Testis (tissue), 3 donors: ENCODE data around the gene TMEM132A. TPM values are rescaled to one million over a fixed set of nuclear protein-coding genes. Genes with fewer than 3 reads are reported as not detected.

ENCODE experiments used
- DNase-seq: peaks from one replicate; pipeline ENCODE4 v3.0.0-alpha.2; 2019
- H3K27ac ChIP-seq, 2 donors: fragments of 200-600 bp; sonication (generic); one replicate each; pipeline ENCODE4 v1.5.1; 2019
- H3K27me3 ChIP-seq: fragments of 200-600 bp; sonication (generic); one replicate; pipeline ENCODE4 v1.5.1; 2019
- H3K36me3 ChIP-seq: fragments of 200-600 bp; sonication (generic); one replicate; pipeline ENCODE4 v1.5.1; 2017; ENCODE audit warnings: low read depth; ENCODE audit errors: missing control alignments
- H3K4me1 ChIP-seq: fragments of 200-600 bp; sonication (generic); one replicate; pipeline ENCODE4 v1.5.1; 2019
- H3K4me3 ChIP-seq, 2 donors: fragments of 200-600 bp; sonication (generic); one replicate each; pipeline ENCODE4 v1.5.1; 2017 to 2019
- H3K9me3 ChIP-seq: fragments of 200-600 bp; sonication (generic); one replicate; pipeline ENCODE4 v1.5.1; 2017
- POLR2A ChIP-seq: fragments of 450-650 bp; IDR thresholded peaks from one replicate; pipeline ENCODE4 v1.6.1; 2017; ENCODE audit warnings: antibody characterized with exemption, mild to moderate bottlenecking, moderate library complexity
- whole genome bisulfite sequencing, 2 donors: methylation state at CpG; one replicate each; pipeline ENCODE4 v1.1.5; 2018; 5-methylcytosine and 5-hydroxymethylcytosine counted together
- intact Hi-C: fragments of 100-400 bp; cut with DNase I; formaldehyde crosslinking; loops from one replicate; pipeline ENCODE4 v1.15.1; 2023; ENCODE audit warnings: low total_unique reads
- polyA plus RNA-seq: library from polyadenylated mRNA; stranded (reverse); fragments of 350-450 nt; fragmentation: Illumina TruSeq; extraction: RNeasy Lipid Tissue Mini Kit (QIAGEN cat#74804); gene quantifications from one replicate; pipeline ENCODE4 v1.2.3, GENCODE V29; 2014; ENCODE audit warnings: low read depth, low replicate concordance; ENCODE audit not compliant: insufficient read depth
- total RNA-seq, 2 donors: library from RNA; depleted of rRNA; stranded (reverse); fragments of >200 nt; gene quantifications; one replicate each; pipeline ENCODE4 v1.2.3, GENCODE V29; 2016
- TF ChIP-seq, protein P1 (sequence below), 3 experiments: fragments of 450-650 bp in 2 of 3; fragments of 200-600 bp in 1 of 3; sonication (generic) in 1 of 3; IDR thresholded peaks; one replicate each; pipeline ENCODE4 v1.5.1; 2016 to 2019; ENCODE audit warnings: antibody characterized with exemption in 3 of 3, mild to moderate bottlenecking in 2 of 3, moderate library complexity in 1 of 3

Gene TMEM132A
- total and polyA plus RNA-seq, 3 donors from 2014 or later: 17.8 to 39.0 (median 21.7) TPM

GRCh38 chr11:60924906-60925853 is 920 bp downstream of the TMEM132A start:
- 4 to 5% methylated on average over 12 to 35 of the region's 35 CpGs for WGBS, 2 donors
- H3K36me3 ChIP-seq: no peaks in the 10 kb centered on the region
- no peak overlapping the region for H3K27ac ChIP-seq
- peaks cover 15% of the 10 kb centered on the region for H3K4me1 ChIP-seq
- TF ChIP-seq, protein P1, sequence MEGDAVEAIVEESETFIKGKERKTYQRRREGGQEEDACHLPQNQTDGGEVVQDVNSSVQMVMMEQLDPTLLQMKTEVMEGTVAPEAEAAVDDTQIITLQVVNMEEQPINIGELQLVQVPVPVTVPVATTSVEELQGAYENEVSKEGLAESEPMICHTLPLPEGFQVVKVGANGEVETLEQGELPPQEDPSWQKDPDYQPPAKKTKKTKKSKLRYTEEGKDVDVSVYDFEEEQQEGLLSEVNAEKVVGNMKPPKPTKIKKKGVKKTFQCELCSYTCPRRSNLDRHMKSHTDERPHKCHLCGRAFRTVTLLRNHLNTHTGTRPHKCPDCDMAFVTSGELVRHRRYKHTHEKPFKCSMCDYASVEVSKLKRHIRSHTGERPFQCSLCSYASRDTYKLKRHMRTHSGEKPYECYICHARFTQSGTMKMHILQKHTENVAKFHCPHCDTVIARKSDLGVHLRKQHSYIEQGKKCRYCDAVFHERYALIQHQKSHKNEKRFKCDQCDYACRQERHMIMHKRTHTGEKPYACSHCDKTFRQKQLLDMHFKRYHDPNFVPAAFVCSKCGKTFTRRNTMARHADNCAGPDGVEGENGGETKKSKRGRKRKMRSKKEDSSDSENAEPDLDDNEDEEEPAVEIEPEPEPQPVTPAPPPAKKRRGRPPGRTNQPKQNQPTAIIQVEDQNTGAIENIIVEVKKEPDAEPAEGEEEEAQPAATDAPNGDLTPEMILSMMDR (IDR thresholded peaks at IDR 0.05): no peak
- intact Hi-C loops: no loop called here
- H3K27me3 ChIP-seq: no peaks in the 10 kb centered on the region
- no peaks in the 10 kb centered on the region for H3K9me3 ChIP-seq
- no peak for DNase-seq
- H3K4me3 ChIP-seq: peak overlapping the region; percentile 58 to 65

DNA sequence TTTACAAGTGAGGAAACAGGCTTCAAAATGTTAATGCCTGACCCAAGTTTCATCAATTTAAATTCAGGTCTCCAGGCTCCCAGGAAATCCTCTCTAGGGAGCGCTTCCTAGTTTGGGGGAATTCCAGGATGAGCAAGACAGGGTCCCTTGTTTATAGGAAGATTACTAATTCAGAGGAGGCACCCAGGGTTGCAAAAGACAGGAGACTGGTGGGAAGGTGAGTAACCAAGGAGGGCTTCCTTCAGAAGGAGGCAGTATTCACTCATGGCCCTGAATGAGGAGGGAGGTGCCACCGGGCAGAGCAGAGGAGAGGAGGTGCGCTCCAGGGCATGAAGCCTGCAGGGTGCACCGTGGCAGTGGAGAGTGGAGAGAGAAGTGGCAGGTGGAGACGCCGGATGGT is 1.6 kb downstream of the TMEM132A start:
- DNase-seq: no peak
- 71 to 79% methylated on average over 5 to 6 of the region's 6 CpGs for WGBS, 2 donors
- H3K4me1 ChIP-seq: peaks cover 15% of the 10 kb centered on the region
- no peaks in the 10 kb centered on the region for H3K36me3 ChIP-seq
- H3K4me3 ChIP-seq: no peak overlapping the region
- intact Hi-C loops: no loop called here
- no peak for TF ChIP-seq POLR2A
- TF ChIP-seq, protein P1 (IDR thresholded peaks at IDR 0.05): no peak
- no peaks in the 10 kb centered on the region for H3K9me3 ChIP-seq
- no peak overlapping the region for H3K27ac ChIP-seq
- no peaks in the 10 kb centered on the region for H3K27me3 ChIP-seq

DNA sequence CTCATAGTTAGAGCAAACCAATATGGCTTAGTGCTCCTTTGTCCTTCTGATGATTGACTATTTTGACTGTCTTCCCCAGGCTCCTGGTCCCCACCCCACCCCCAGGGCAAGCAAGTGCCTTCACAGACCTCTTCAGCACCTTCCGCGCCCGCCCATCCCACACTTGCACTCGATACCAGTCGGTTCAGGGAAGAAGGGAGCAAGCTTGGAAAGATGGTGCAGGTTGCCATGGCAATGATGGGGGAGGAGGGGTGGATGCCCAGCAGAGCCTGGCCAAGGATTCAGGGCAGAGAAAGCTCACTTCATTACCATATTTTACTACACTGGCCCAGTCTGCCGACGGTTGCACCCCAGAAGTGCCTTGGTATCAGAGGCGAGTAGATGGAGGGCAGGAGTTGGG is 2.2 kb downstream of the TMEM132A start:
- H3K36me3 ChIP-seq: no peaks in the 10 kb centered on the region
- intact Hi-C loops: no loop called here
- no peaks in the 10 kb centered on the region for H3K9me3 ChIP-seq
- no peak overlapping the region for H3K27ac ChIP-seq
- peaks cover 15% of the 10 kb centered on the region for H3K4me1 ChIP-seq
- DNase-seq: no peak
- no peak overlapping the region for H3K4me3 ChIP-seq
- no peaks in the 10 kb centered on the region for H3K27me3 ChIP-seq
- no peak for TF ChIP-seq POLR2A
- TF ChIP-seq, protein P1 (IDR thresholded peaks at IDR 0.05): no peak
- WGBS, 2 donors: 93 to 96% methylated on average over 8 of the region's 8 CpGs

- H3K9me3 ChIP-seq: no peaks in the 10 kb centered on the region
- TF ChIP-seq POLR2A: no peak
- TF ChIP-seq, protein P1 (IDR thresholded peaks at IDR 0.05): no peak
- 93 to 94% methylated on average over 7 to 8 of the region's 8 CpGs for WGBS, 2 donors
- no peaks in the 10 kb centered on the region for H3K36me3 ChIP-seq
- peaks cover 15% of the 10 kb centered on the region for H3K4me1 ChIP-seq
- intact Hi-C loops: no loop called here
- no peaks in the 10 kb centered on the region for H3K27me3 ChIP-seq
- H3K4me3 ChIP-seq: no peak overlapping the region
- DNase-seq: no peak
- no peak overlapping the region for H3K27ac ChIP-seq
Observed at GRCh38 chr11:60927061-60927592, 2.9 kb downstream of the TMEM132A start.
